ELR (cell line): ENCODE measurements around the gene ADTRP.

Source experiments
- DNase-seq: peaks from one replicate; pipeline ENCODE4 v3.0.0-alpha.2; 2015; ENCODE audit warnings: low read depth

ADTRP gene

DNA sequence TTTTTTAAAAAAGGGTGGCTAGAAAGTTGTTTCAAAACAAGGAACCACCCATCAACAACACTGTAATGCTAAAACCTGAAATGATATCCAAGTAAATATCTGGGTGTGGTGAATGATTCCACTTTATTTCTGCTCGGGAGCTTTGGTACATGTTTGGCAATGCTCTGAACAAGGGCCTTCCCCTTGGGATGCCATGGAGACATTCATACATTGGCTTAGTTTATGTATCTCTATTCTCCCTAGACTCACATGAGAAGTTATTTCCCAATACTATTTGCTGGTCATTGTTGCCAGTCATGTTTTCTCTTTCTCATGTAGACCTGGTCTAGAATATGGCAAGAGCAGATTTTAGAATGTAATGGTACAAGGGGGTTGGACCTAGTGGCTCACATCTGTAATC lies 22.9 kb downstream of the ADTRP start:
- no peak for DNase-seq

DNA sequence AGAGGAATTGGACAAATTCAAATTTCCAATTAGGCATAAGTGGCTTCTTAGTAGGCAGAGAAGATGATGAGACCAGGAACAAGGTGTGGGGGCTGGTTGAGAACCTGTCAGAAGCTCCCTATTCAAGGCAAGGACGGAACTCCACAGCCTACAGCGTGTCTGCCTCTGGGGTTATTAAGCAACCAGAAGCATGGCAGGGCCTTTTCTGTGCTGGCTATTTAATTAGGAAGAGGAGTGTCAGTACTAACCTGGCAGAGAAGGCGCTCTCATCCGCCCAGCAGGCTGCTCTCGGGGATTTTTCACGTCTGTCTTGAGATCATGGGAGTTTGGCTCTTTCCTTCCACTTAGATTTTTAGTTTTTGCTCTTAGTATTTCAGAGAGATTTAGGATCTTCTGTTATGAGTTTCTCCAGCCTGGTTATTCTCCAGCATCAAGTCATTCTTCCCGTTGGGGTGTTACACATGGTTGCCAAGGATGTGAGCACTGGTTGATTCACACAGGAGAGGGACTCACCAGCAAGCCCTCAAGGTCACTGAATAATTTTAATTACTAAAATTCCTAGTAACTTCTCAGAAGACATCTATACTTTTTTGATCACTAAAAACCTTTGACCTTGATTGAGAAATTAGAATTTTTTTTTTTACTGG lies 23.9 kb downstream of the ADTRP start:
- DNase-seq: peak; percentile 78

DNA sequence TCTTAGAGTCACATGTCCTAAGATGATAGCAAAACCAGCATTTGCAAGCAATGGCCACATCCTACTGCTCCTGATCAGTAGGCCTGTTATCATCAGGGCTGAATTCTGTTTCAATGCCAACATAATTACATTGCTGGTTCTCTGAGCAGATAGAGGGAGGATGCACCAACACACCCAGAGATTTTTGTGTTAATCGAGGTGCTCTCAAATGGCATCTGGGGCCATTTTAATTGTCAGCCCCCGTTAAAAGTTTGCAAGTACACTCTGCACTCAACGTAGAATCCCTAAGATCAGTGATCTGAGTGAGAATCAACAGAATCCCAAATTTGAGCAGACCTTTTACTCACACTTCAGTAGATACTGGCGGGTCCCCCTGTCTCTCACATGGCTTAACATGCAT lies 24.8 kb downstream of the ADTRP start:
- no peak for DNase-seq

DNA sequence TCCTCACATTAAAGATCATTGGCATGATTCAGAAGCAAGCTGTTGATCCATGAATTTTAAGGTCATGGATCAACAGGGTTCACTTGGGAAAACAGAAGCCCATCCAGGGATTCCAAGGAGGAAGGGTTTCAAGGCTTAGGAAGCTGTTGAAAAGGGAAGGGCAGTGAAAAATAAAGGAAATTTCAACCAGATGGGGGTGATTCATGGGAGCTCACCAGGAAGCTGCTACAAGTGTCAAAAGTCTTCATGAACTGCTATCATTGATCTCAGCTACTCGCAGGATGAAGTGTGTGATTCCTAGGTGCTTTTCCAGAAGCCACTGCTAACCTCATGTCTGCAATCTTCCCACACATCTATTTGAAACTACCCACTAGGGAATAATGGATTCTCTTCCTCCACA lies 26.2 kb downstream of the ADTRP start:
- peak; percentile 13 for DNase-seq

DNA sequence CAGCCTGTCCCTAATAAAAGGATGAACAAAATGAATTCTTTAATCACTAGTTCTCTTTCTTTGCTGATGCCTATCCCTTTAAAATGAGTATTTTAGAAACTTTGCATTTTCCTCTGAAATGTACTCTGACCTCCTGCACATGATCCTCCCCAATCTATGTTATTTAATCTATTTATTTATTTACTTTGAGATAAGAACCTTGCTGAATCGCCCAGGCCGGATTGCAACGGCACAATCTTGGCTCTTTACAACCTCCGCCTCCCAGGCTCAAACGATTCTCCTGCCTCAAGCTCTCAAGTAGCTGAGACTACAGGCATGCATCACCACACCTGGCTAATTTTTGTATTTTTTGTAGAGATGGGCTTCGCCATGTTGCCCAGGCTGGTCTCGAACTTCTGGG lies 27.9 kb downstream of the ADTRP start:
- DNase-seq: no peak

DNA sequence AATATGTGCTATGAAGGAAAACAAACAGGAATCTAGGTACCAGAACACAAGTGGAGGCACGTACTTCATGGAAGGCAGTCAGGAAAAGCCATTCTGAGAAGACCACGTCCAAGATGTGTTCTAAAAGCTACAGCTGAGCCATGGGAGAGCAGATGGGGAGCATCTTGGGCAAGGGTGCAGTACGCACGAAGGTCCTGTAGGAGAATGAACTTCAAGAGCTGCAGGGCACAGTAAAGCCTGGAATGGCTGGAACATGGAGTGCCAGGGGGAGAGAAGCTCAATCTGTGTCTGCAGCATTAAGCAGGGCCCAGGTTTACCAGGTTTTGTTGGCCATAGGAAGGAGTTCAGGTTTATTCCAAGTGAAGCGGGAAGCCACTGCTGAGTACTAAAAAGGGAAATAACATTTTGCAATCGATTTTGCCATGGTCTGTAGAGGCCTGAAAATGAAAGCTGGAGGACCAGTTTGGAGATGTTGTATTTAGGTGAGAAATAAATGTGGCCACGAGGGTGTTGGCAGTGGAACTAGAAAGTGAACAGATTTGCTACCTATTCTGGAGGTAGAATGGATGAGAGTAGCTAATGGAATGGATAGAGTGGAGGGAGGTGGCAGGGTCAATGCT lies 29.9 kb downstream of the ADTRP start:
- DNase-seq: no peak

DNA sequence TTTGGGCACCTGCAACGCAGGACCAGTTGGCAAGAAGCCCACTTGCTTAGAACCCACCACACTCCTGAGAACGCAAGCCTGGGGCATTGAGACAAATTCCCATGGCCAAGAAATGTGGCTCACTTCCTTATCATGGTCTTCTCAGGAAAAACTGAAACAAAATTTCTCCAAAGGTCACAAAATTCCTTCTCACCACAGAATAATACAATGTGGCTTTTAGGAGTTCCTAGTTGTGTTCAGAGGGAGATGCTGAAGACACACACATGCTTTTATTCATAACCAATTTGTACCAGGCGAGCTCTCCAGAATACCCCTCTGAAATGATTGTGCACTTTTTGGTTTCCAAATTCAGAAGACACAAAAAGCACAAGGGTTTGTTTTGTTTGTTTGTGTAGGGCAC lies 31.6 kb downstream of the ADTRP start:
- no peak for DNase-seq

DNA sequence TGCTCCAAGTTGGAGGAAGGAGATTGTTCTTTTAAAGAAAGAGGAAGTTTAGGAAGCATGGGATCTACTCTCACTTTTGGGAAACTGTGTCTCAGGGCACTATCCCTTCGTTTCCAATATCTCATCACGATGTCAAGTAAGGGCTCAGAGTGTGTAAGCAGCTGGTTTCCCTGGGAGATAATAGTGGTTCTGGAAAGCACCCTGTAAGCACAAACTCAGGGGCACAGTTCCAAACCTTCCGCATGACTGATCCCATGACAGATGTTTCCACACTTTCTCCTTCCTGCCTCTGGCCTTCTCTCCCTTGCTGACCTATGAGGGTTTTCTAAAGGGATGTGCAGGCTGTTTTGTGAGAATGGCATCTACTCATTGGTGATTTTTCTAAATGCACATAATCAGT lies 33.9 kb downstream of the ADTRP start:
- no peak for DNase-seq

DNA sequence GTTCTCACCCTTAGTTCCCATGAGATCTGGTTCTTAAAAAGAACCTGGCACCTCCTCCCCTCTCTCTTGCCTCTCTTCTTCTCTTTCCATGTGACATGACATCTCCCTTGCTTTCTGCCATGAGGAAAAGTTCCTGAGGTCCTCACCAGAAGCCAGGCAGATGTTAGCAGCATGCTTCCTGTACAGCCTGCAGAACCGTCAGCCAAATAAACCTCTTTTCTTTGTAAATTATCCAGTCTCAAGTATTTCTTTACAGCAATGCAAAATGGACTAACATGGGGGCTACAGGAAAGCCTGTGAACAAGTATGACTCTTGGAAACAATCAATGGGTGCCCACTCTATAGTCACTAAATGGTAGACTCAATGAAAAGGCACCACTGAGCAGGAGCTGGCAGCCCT lies 34.5 kb downstream of the ADTRP start:
- no peak for DNase-seq

DNA sequence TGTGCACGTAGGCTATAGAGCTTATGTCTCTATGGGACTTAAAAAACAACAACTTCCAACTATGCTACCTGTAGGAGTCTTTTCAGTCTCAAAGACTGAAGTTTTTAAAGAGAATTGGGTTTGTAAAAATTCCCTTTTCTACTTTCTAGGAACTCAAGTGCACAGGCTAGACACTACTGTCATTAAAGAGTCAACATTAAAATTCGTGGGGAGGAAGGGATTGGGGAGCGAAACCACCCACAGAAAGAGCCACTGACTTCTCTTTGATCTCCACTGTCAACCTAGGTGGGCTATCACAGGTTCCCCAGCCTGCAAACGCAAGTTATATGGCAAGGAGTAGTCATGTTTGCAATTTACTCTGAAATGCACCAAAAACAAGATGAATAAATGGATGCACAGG lies 37.7 kb downstream of the ADTRP start:
- no peak for DNase-seq

DNA sequence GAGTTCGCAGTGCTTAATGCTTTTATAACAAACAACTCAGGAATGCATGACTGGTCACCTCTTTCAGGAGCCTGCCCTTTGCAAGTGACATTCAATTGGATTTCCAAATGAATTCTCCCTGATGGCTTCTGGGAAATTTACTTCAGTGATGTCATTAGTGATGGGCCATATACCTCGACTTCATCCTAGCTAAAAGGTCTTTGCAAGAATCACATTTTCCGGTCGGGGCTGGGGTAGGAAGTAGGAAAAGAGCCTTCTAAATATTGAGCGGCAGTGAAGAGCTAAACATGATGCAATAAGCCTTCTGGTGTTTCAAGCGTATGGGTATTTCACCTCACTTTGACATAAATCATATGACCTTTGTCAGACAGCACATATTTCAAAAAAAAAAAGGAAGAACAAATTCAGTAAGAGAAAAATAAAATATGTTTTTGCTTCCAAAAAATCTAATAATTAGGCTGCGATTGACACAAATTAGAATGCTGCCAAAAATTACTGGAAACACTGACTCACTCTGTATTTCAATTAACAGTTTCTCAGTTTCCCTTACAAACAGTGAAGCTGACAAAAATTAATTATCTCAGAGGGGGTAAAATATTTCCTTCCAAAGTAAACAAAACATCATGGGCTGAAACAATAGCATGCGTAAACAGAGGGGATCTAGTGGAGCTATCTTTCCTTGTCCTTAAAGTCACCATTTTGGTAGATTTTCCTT lies 39.8 kb downstream of the ADTRP start:
- DNase-seq: no peak

DNA sequence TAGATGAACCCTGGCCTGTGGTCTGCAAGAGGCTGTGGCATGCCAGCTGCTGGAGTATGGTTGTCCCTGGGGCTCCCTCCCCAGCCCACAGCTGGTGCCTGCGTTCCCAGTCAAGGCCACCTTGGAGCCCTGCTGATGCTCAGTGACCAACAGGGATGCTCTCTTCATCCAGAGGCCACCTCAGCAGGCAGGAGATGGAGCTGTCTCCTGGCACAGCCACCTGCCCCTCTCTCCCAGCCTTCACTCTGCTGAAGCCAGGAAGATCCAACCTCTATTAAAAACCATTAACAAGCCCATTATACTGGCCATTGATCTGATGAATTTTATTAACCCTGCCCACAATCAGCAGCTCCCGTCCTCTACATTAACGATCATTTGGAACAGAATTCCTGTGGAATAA lies 40.4 kb downstream of the ADTRP start:
- DNase-seq: no peak

DNA sequence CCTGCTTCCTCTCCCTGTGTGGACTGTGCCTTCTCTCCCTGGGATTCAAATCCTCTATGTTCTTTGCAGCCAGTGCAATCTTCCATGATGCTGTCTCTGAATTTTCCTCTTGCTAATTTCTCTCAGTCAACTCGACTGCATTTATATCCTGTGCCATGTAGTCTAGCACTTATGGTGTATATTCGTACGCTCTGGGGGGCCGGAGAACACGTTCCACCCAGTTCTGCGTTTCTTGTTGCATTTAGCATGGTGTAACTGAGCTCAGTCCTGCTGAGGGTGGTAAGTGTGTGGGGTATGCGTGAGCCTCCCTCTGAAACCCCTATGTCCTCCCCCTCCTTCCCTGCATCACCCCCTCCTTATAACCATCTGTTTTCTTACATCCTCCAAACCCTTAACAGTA lies 42.0 kb downstream of the ADTRP start:
- DNase-seq: no peak

DNA sequence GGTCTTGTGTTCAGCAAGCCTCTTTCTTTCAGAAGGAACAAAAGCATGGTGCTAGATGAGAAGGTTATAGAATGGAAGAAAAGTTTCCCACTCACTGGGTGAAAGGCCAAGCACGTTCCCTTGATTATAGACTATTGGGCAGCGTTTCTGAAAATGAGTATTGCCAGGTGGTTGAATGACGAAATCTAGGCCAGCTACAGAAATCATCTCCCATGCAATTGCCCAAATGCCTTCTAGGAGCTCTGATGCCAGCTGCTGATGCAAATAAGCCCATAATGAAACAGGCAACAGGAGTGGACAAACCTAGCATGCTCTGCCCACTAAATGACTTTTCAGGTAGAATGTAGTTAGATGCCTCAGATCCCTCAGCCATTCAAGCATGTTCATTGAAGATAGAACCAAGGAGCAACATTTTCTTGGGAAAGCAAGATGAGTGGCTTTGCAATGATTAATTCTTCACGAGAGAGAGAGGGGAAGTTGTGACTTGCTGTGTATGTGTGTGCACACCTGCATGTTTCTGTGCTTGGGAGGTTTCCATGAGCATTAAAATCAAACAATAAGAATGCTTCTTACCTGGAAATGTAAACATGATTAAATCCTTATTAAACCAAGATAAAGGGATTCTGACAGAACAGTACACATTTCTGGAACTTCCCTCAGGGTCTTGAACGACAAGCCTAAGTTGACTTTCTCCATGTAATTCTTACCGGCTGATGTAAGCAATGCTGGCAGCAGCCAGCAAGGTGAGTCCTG lies 43.6 kb downstream of the ADTRP start:
- no peak for DNase-seq

DNA sequence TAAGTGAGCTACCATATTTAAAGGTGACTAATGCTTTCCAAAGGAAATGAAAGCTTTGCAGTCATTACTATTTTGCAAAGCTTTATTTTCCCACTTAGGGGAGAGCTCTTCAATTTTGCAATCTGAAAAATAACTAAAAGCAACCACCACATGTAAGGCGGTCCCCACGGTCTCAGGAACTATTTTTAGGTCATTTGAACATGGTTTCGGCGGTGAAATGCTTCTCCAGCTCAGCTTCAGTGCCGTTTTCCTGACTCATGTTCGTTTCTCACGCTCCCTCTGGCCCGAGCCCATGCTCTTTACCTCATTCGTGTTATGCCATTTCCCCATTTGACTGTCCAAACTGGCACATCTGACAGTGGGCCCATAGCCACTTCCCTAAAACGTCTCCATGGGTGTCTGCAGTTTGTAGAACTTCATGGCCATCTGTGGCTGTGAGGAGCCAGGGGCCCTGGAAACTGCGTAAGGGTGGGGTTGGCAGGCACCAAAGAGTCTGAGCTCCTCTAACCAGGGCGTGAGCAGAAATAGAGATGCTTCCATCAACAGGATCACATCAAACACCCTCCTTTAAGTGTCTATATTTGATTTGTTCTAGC lies 46.5 kb downstream of the ADTRP start:
- no peak for DNase-seq

DNA sequence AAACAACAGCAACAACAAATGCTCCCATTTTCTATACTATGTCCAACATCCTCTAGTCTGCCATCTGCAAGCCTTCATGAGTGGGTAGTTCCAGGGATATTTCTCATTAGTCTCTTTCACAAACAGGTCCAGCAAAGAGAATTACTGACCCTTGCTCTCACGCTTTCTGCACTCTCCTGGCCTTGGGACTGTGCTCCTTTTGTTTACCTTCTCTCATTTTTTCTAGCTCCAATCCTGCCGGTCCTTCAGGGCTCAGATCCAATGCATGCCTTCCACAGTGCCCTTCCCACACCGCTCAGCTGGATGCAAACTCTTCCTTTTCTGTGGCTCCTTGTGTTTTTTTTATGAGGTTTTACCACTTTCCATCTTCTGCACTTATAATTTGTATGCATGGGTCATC lies 47.2 kb downstream of the ADTRP start:
- no peak for DNase-seq

DNA sequence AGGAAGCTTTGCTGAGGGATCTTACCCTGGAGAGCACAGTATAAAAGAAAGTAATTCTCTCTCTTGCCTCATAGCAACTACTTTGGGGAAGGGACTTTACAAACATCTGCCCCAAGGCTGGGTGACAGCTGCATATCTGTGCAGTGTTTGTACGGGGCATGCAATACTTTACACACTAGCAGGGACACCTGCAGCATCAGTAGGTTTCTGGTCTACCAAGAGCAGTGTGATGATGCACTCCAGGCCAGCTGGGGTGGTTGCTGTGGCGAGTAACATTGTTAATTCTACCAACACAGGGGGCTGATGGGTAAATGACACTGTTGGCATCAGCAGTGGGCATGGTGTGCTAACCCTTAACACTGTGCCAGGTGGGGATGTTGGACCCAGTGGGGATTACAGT lies 48.0 kb downstream of the ADTRP start:
- DNase-seq: no peak

DNA sequence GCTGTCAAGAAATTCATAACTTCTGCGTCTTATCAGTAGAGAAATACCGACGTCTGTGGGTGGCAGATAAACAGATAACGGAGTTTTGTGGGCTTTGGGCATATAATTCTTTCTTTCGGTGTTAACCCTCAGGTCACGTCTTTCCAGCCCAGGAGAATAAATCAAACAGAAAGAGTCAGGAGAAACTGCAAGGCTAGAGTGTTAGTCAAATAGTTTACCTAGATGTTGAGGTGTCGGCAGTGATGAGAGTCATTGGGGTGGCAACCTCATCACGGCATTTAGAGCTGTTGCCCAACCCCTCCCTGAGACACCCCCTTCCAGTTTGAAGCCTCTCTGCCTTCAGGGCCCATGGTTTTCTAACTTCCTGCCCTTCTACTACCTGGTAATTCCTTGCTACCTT lies 49.5 kb downstream of the ADTRP start:
- no peak for DNase-seq

DNA sequence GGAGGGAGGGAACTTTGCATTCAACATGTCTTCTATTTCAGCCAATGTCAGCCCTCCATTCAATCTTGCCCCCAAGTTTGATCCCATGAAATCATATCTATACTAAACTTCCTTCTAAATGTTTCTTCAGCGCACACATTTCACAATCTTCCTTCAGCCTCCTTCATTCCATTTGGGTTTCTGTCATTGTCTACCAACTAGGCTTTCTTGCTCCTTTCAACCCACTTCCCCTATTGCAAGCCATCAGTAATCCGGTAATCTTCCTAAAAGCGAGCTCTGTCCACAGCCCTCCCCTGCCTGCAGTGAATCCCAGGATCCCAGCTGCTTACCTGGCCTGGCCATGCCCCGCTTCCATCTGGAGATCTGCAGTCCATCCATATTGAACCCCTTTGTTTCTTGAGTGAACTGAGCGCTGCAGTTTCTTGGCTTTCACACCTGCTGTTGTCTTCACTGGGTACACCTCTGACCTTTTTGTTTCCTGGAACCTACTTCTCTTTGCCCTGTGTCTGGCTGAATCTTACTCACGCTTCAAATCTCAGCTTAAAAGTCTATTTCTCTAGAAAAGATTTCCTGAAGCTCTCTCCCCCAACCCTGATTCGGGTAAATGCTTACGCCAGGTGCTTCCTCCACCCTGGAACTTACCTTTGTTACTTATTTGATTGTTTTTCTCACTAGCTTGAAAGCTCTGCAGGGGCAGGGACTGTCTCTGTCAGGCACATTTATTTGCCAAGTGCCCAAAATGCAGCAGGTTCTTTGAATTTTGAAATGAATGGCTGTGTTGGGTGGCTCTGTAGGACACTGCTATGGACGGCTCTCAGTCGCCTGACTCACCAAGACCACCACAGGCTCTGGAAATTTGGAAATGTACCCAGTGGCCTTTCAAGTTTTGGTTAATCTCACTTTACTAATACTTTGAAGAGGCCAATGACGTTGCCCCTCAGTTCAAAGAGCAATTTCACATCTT lies 50.3 kb downstream of the ADTRP start:
- no peak for DNase-seq

DNA sequence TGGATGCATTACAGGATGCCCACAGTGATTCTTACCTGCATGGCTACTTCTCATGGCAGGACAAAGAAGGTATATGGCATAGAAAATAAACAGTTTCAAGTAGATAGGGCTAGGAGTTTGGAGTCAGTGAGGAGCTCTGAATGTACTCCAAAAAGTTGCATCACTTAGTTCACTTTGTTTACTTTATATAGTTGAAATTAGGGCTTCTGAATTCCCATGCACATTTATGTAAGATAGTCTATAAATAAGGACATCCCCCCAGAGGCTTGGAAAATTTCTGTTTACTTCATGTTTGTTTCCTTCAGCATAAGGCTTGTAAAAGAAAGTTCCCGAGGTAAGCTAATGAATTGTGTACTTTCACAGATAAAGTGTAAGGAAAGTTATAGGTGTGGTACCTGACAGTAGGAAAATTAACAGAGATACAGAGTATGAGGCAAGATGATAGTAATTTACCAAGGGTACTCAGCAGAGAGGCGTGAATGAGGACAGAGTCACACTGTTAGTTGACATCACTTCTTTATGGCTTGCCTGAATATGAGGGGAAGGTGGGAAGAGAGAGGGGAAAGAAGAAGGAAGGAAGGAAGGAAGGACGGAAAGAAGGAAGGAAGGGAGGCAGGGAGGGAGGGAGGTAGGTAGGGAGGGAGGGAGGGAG lies 51.1 kb downstream of the ADTRP start:
- DNase-seq: no peak

DNA sequence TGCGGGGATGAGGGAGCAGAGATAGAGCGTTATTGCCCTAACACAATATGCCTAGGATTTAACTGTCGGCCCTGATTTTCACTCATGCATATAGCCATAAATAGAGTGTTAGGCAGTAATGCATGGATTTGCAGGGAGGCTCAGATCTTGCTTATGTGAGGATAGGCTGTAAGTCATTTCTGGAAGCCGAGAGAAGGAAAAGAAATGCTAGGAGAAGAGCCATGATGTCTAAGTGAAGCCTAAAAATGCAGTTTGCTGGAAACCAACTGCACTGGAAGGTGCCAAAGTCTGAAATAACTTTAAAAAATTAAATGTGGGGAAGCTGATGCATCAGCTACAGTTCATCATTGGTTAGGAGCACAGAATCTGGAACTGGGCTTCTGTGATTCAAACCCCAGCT lies 54.3 kb downstream of the ADTRP start:
- no peak for DNase-seq
